DMS79 (cell line): ENCODE measurements around the gene B2M.
"Not testable (repeated sequence)": the region's sequence is repeated elsewhere in the genome, so short reads cannot be mapped to it uniquely, and the experiment has no call there.

Source experiments
- DNase-seq: peaks from one replicate; lab custom pipeline; 2025; lab: John Stamatoyannopoulos, UW

B2M gene

DNA sequence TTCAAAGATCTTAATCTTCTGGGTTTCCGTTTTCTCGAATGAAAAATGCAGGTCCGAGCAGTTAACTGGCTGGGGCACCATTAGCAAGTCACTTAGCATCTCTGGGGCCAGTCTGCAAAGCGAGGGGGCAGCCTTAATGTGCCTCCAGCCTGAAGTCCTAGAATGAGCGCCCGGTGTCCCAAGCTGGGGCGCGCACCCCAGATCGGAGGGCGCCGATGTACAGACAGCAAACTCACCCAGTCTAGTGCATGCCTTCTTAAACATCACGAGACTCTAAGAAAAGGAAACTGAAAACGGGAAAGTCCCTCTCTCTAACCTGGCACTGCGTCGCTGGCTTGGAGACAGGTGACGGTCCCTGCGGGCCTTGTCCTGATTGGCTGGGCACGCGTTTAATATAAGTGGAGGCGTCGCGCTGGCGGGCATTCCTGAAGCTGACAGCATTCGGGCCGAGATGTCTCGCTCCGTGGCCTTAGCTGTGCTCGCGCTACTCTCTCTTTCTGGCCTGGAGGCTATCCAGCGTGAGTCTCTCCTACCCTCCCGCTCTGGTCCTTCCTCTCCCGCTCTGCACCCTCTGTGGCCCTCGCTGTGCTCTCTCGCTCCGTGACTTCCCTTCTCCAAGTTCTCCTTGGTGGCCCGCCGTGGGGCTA lies at the start of gene B2M, which contains the start of gene PATL2:
TSS of gene B2M (plus strand) at position 422 of the 647 bp plus-strand sequence. CDS start at position 452, 30 bp downstream.
TSS of gene PATL2 (minus strand) at position 228 of the 647 bp plus-strand sequence. CDS start 34,833 bp downstream, outside the sequence.
- peak; percentile 74 for DNase-seq

DNA sequence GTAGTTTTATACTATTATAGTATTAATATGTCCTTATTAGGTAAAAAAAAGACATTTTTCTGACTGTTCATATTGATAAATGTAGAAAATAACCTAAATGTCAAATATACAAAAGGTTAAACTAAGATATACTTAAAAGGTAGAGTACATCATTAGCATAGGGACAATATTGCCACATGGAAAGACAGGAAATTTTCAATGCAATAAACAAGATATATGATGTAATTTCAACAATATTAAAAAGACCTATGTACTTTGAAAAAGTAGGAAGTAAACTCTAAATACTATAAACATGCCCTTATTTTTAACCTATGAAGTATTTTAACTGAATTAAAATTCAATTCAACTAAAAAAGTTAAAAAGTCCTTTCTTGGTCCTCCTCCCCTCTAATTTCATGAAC lies 49.7 kb upstream of the B2M start:
- DNase-seq = no peak

DNA sequence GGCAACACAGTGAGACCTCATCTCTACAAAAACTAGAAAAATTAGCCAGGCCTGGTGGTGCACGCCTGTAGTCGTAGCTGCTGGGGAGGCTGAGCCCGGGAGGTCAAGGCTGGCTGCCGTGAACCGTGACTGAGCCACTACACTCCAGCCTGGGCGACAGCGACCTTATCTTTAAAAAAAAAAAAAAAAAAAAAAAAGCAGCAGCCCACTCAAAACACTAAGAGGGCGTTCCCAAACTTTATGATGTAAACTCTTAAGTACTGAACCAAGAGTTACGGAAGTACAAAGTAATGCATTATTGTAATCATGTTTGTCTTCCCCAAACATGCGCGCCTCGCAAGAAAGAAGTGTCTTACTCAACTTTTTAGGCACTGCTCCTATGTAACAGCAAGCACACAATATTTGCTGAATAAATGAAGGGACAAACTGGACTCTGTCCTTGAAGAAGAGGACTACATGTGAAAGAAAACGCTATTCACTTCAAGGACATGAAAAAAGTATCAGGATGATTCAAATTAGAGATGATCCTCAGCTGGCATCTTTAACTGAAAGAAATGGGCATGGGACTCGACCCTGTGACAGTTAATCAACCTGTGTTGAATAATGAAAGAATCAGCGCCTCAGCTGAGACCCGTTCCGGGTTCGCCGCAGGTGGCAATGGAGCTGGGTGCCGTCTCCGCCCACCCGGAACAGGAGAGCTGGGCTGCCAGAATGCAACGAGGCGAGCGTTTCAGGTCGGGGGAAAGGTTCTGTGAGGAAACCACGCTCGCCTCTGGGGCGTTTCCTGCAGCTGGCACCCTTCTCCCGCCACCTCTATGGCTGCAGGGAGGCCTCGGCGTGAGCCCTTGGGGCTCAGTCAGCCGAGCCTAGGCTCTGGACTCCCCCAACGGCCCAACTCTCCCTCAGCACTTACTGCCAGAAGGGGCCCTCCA lies 48.6 kb upstream of the B2M start:
- peak; percentile 4 for DNase-seq

DNA sequence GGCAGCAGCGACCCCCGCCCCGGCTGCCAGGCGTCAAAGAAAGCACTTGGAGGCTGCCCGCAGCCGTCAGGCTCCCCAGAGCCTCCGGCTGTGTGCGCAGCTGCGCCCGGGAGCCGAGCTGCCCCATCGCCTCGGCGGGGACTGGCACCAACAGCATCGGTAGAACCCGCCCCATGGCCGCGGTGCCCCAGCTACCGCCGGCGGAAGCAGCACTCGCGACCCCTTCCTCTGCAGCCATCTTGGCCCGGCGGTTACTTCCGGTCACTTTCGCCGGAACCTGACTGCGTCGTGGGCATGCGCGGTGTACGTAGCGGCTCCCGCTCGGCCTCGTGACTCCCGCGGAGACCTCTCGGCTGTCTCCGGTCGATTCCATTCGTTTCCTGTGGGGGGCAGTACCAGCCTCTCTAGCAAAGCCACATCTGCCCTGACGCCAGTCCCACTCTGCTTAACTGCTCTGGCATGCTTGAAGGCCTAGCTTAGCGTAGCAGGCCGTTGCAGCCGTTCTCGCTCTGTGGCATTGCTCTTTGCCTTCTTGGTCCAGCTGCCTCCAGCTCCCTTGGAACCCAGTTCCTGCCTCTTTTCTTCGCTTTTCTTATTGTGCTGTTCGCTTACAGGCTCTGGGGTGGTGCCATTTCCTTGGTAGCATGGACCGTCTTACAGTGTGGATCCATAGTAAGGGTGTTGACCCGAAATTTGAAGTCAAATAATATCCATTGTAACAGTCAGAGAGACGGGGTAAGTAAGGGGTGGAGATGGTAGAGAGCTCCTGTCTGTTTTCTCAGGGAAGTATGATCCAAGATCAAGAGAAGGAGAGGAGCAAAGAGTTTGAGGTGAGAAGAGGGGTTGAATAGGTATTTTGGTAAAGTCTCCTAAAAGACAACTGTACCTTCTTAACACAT lies 47.7 kb upstream of the B2M start, which contains the start of gene SPG11:
TSS of gene SPG11 (minus strand) at position 253 of the 899 bp plus-strand sequence. CDS start at position 238, 15 bp downstream.
- DNase-seq = peak; percentile 80

DNA sequence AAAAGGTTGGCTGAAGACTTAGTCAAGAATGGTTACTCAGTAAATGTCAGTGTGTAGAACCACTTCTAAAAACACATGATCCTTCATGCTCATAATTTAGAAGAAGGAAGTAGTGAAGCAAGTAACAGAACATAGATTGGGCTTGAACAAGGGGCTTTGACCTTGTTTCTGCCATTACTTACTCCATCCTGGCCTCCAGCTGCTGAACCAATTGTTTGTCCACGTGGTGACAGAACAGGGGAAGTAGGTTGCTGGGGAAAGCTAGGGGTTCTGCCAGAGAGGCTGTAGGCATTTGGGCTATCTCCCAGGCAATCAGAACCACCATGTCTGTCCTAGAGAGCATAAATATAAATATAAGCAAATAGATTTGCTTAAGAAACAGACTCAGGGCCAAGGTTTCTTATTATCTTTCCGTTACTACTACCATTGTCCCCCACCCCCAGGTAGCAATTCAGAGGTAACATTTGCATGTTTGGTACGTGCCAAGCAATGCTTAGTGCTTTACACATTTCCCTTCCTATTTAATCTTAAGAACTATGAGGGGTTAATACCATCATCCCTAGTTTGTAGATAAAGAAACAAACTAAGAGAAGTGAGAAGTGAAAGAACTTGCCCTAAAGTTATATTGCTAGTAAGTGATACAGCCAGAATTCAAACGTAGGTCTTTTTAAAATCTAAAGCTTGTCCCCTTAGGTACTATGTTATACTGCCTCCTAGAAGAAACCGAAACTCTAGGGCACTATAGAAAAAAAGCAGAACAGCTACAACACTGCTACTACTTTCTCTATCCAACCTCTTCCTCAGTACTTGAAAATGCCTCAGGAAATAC lies 44.9 kb upstream of the B2M start:
- DNase-seq = no peak

DNA sequence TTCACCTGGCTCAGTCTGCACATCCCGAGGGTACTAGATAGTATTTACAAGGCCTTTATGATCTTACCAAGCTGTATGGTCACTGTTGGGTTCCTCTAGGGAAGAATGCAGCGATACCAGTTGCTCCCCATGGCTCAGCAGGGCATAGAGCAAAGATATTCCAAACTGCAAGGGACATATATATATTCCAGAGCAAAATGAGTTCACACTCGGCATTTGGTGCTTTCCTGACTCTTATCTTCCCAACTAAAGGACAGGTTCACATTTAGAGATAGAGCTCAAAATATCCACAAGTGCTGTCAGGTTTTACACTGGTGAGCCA lies 44.3 kb upstream of the B2M start:
- no peak for DNase-seq

DNA sequence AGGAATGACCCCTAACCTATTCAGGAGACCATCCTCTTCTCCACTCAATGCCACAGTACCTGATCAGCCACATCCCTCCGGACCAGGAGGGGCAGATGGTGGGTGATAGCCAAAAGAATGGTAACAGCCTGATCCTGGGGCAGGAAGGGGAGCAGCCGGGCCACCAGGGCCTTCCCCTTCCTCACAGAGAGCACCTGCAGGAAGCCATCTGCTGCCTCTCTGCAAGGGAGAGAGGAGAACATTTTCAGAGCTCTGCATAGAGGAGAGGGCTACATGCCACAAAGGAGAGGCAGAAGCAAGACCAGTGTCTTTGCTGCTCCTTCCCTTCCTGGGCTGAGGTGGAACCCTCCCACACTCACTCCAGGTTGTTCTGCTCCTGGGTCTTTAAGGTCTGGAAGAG lies 42.4 kb upstream of the B2M start:
- no peak for DNase-seq

DNA sequence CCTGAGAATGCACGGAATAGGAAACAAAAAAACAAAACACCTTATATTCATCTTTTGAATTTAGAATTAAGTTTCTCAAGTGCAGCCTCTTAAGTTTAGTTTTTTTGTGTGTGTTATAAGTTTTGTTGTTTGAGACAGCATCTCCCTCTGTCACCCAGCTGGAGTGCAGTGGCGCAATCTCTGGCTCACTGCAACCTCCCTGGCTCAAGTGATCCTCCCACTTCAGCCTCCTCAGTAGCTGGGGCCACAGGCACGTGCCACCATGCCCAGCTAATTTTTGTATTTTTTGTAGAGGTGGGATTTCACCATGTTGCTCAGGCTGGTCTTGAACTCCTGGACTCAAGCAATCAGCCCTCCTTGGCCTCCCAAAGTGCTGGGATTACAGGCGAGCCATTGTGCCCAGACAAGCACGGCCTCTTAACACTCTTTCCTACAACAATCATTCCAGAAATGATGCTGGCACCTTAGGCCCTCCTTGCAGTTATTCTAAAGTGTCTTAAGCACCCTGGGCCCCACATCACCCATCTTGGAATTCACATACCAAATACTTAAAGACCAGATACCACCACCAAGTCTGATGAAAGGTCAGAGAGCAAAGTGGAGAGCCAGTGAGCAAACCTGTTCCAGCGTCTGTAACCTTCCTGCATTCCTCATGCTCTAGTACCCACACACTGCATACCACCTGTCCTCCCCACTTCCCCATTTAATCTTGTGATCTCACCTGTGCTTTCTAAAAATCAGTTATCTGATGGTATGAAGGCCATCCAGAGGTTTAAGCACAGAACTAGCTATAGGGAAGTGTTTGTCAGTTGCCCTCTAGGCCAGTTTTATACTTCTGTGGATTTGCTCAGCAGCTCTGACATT lies 41.0 kb upstream of the B2M start:
- DNase-seq = no peak

DNA sequence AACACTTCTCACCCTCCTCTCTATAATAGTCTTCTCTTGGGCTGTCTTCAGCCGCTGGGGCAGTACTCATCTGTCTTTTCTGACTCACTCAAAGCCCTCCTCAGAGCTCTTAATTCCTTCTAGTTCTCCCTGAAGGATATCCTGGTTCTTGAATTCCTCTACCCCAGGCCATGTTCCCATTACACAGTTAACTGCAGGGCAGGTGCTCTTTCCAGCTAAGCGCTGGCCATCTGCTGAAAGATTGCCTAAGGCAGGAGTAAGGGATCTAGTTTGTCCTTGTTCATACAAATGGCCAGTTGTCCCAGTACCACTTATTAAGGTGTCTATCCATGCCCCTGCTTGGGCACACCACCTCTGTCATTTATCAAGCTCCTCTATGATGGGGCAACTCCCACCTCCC lies 37.7 kb upstream of the B2M start:
- DNase-seq = no peak

DNA sequence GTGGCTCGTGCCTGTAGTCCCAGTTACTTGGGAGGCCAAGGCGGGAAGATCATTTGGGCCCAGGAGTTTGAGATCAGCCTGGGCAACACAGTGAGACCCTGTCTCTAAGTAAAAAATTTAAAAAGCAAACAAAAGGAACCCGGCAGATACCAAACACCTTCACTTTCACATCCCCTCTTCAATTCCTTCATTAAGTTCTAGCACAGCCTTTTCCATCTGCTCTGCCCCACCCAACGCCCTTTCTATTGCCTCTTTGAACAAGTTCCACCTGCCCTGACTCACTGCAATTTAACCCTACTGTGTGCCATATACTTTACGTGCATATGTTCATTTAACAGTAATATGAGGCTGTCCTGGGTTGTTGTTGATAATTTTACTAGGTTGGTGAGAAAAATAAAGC lies 35.4 kb upstream of the B2M start:
- DNase-seq = no peak

DNA sequence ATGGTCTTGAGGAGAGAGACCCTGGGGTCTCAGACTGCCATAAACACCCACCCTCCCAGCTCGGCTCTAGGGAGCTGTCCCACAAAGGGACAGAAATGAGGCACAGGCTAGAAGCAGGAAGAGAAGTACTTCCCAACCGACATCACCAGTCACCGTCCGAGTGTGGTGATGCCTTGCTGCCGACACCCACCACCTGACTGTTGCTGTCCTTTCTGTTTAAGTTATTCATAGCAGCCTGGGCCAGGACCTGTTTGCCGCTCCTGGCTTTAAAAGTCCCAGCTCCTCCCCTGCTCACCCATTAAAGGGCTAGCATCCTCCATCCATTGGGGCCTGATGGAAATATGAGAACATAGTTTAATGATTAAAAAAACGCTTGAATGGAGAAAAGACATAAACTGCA lies 34.6 kb upstream of the B2M start:
- DNase-seq = no peak

DNA sequence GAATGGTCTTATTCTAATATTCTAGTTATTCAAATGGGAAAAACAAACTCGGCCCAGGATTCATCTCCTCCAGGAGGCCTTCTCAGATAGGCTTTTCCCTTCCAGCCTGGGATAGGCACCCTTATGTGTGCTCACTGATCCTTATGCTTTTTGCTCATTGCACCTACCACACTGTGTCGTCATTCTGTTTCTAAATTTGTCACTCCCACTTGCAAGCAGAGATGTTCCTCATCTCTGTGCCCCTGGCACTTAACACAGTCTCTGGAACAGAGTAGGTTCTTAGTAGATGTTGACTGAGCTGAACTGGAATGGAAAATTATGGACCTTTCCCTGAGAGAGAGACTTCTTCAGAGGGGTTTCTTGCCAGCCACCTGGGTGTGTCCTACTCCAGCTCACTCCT lies 29.1 kb upstream of the B2M start:
- DNase-seq = no peak

DNA sequence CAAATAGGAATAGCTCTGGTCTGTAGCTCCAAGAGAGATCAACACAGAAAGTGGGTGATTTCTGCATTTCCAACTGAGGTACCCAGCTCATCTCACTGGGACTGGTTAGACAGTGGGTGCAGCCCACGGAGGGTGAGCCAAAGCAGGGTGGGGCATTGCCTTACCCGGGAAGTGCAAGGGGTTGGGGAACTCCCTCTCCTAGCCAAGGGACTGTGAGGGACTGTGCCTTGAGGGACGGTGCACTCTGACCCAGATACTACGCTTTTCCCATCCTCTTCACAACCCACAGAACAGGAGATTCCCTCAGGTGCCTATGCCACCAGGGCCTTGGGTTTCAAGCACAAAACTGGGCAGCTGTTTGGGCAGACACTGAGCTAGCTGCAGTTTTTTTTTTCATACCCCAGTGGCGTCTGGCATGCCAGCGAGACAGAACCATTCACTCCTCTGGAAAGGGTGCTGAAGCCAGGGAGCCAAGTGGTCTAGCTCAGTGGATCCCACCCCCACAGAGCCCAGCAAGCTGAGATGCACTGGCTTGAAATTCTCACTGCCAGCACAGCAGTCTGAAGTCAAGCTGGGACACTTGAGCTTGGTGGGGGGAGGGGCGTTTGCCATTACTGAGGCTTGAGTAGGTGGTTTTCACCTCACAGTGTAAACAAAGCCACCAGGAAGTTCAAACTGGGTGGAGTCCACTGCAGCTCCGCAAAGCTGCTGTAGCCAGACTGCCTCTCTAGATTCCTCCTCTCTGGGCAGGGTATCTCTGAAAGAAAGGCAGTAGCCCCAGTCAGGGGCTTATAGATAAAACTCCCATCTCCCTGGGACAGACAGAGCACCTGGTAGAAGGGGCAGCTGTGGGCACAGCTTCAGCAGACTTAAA lies 28.3 kb upstream of the B2M start:
- peak; percentile 59 for DNase-seq

DNA sequence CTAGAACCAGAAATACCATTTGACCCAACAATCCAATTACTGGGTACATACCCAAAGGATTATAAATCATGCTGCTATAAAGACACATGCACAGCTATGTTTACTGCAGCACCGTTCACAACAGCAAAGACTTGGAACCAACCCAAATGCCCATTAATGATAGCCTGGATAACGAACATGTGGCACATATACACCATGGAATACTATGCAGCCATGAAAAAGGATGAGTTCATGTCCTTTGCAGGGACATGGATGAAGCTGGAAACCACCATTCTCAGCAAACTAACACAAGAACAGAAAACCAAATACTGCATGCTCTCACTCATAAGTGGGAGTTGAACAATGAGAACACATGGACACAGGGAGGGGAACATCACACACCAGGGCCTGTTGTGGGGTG lies 22.0 kb upstream of the B2M start:
- DNase-seq = not testable (repeated sequence)

DNA sequence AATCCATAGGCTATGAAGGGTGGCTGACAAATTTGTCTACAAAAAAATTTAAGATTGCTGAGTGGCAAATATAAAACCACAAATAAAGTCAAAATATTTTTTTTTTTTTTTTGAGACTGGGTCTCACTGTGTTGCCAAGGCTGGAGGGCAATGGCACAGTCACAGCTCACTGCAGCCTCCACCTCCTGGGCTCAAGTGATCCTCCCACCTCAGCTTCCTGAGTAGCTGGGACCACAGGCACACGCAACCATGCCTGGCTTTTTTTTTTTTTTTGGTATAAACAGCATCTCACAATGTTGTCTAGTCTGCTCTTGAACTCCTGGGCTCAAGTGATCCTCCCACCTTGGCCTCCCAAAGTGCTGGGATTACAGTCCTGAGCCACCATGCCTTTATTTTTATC lies 21.1 kb upstream of the B2M start:
- DNase-seq = not testable (repeated sequence)

DNA sequence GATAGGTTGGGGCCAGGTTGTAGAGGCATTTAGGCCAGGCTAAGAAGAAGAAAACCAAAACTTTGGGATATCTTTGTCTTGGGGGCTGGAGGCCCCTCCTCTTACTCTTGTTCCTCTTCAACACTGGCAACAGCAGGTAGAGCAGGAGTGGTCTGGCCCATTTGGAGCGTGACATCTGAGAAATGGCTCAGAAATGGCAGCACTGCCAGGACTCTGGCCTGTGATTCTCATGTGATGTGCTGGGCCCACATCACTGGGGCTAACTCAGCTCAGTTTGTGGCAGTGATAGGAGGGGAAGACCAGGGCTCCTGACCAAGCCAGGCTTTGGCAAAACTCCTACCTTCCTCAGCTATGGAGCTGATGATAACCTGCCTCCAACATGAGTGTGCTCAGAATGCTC lies 18.7 kb upstream of the B2M start:
- DNase-seq = no peak

DNA sequence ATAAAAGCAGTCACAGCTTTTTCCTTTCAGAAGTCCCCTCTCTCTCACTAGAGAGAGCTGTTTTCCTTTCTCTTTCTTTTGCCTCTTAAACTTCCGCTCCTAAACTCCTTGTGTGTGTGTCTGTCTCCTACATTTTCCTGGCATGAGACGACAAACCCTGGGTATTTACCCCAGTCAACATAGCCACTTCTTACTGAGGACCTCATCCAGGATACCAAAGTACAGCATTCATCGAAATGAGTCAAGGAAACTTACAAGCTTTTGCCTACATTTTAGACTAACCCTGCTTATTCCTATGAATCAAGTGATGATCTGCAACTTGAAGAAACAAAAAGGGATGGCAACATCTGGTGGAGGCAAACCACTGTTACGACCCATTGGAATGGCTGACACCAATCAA lies 16.9 kb upstream of the B2M start:
- DNase-seq = no peak

DNA sequence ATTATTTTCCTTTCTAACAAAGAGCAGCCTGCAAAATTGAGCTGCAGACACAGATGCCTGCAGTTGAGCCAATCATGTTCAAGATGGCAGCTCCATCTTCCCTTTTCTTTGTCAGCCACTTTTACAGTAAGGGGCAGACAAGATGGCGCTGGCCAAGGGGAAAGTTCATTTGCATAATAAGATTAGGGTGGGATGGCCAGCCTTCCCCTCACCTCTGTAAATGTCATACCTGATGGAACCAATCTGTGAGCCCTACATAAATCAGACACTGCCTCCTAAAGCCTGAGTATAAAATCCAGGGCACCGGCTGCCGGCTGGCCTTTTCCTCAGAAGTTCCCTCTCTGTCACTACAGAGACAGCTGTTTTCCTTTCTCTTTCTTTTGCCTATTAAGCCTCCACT lies 16.0 kb upstream of the B2M start:
- DNase-seq = no peak

DNA sequence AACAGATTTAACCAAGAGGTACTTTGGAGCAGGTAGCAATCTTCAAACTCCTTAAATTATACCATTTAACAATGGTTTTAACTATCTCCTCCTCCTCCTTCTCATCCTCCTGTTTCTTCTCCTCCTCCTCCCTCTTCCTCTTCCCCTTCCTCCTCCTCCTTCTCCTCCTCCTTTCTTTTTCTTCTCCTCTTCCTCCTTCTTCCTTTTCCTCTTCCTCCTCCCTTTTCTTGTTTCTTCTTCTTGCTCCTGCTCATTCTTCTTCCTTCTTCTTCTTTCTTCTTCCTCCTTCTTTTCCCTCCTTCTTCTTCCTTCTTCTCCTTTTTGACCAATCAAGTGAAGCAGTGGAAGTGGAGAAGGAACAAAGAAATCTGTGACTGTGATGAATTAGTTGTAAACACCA lies 14.3 kb upstream of the B2M start:
- no peak for DNase-seq
